Upper lobe of left lung (tissue), 6 donors: ENCODE measurements around the gene APLP1. TPM values are rescaled to one million over a fixed set of nuclear protein-coding genes. Genes with fewer than 3 reads are reported as not detected.

ENCODE experiments used
- ATAC-seq, 2 donors: fragments of 200-7000 bp; cut with Tn5 transposase; one replicate each; pipeline ENCODE4 v1.9.1; 2022; ENCODE audit warnings: mild to moderate bottlenecking in 2 of 2, moderate library complexity in 2 of 2; ENCODE audit not compliant: low FRiP score in 2 of 2
- DNase-seq, 2 donors: peaks; one replicate each; pipeline ENCODE4 v3.0.0-alpha.2; 2019 to 2020
- H3K27ac ChIP-seq, 4 donors: fragments of 200-600 bp; sonication (generic); one replicate each; pipeline ENCODE4 v1.5.1; 2016 to 2019
- H3K27me3 ChIP-seq, 4 donors: fragments of 200-600 bp; sonication (generic); one replicate each; pipeline ENCODE4 v1.5.1; 2017 to 2019
- H3K36me3 ChIP-seq, 4 donors: fragments of 200-600 bp; sonication (generic); one replicate each; pipeline ENCODE4 v1.5.1; 2016 to 2019
- H3K4me1 ChIP-seq, 4 donors: fragments of 200-600 bp; sonication (generic); one replicate each; pipeline ENCODE4 v1.5.1; 2018 to 2019
- H3K4me3 ChIP-seq, 4 donors: fragments of 200-600 bp; sonication (generic); one replicate each; pipeline ENCODE4 v1.5.1; 2017 to 2019; ENCODE audit warnings: mild to moderate bottlenecking in 2 of 4, moderate library complexity in 1 of 4
- H3K9me3 ChIP-seq, 4 donors: fragments of 200-600 bp; sonication (generic); one replicate each; pipeline ENCODE4 v1.5.1; 2018 to 2019
- CTCF ChIP-seq, 6 experiments: fragments of 450-650 bp in 4 of 6; fragments of 200-600 bp in 2 of 6; sonication (generic) in 2 of 6; IDR thresholded peaks; one replicate each; pipeline ENCODE4 v1.5.1; 2016 to 2019; ENCODE audit warnings: antibody characterized with exemption in 6 of 6
- EP300 ChIP-seq, 4 donors: sonication (generic); formaldehyde crosslinking; IDR thresholded peaks; one replicate each; pipeline ENCODE4 v1.5.1; 2017; ENCODE audit warnings: antibody characterized with exemption in 4 of 4, control low read depth in 2 of 4
- POLR2A ChIP-seq, 4 donors: fragments of 450-650 bp; IDR thresholded peaks; one replicate each; pipeline ENCODE4 v1.5.1; 2016 to 2017; ENCODE audit warnings: antibody characterized with exemption in 4 of 4, mild to moderate bottlenecking in 2 of 4
- POLR2AphosphoS5 ChIP-seq, 2 donors: sonication (generic); formaldehyde crosslinking; IDR thresholded peaks; one replicate each; pipeline ENCODE4 v1.5.1; 2017; ENCODE audit warnings: antibody characterized with exemption in 2 of 2
- WGBS, 2 donors: methylation state at CpG; one replicate each; pipeline ENCODE4 v1.1.5; 2017 to 2018; 5-methylcytosine and 5-hydroxymethylcytosine counted together
- total RNA-seq, 6 donors: library from RNA; depleted of rRNA in 4 of 6; stranded (reverse); fragments of >200 nt in 4 of 6; gene quantifications; one replicate each; pipeline versions ENCODE4 v1.1.0 to v1.2.1, GENCODE V29; 2016 to 2021
- donor health status: DM: no; HTN: no; CAD: no; lungs with moderate emphysema.
- donor health status: DM: no; HTN: yes; CAD: no; lungs with severe emphysema.

Gene APLP1
- total RNA-seq, 6 donors from 2014 or later: 1.5 to 22.8 (median 5.2) TPM; not detected in 1

DNA sequence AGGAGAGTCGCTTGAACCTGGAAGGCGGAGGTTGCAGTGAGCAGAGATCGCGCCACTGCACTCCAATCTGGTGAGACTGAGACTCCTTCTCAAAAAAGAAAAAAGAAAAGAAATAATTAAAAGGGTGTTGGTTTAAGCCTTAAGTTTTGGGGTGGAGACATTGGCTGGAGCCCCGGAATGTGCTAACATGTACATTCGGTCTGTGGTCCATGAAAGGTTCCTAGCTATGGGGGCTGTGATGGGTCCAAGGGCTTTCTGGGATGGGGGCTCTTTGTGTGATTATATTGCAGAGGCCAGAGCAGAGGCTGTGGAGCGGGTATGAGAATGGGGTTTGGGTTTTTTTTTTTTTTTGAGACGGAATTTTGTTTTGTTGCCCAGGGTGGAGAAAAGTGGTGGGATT, 17.5 kb downstream of the APLP1 start:
- DNase-seq (no peak), ATAC-seq (no peak)
- Histone ChIP-seq H3K27me3 (no peaks in the 10 kb centered on the region), H3K27ac (no peak overlapping the region), H3K36me3 (peaks cover 21 to 43% (median 32%) of the 10 kb centered on the region in 4 donors), H3K9me3 (no peaks in the 10 kb centered on the region), H3K4me3 (no peak overlapping the region), H3K4me1 (no peaks in the 10 kb centered on the region)
- WGBS, 2 donors: 96 to 97% methylated on average over 8 of the region's 8 CpGs
- TF ChIP-seq EP300 (IDR thresholded peaks at IDR 0.05) (no peak), CTCF (IDR thresholded peaks at IDR 0.05) (no peak), POLR2A (IDR thresholded peaks at IDR 0.05) (no peak), POLR2AphosphoS5 (IDR thresholded peaks at IDR 0.05) (no peak)

GRCh38 chr19:35887197-35887596, 18.8 kb downstream of the APLP1 start:
- DNase-seq (no peak), ATAC-seq (no peak)
- no peak for TF ChIP-seq POLR2A (IDR thresholded peaks at IDR 0.05)
- TF ChIP-seq CTCF (IDR thresholded peaks at IDR 0.05): no peak
- TF ChIP-seq POLR2AphosphoS5 (IDR thresholded peaks at IDR 0.05): no peak
- no peak for TF ChIP-seq EP300 (IDR thresholded peaks at IDR 0.05)
- Histone ChIP-seq H3K9me3 (no peaks in the 10 kb centered on the region), H3K36me3 (peaks cover 21 to 49% (median 42%) of the 10 kb centered on the region in 4 donors), H3K27me3 (no peaks in the 10 kb centered on the region), H3K4me3 (no peak overlapping the region), H3K27ac (no peak overlapping the region), H3K4me1 (no peaks in the 10 kb centered on the region)
- 91 to 93% methylated on average over 4 to 5 of the region's 5 CpGs for WGBS, 2 donors

- DNase-seq (peak in 1 of 2 donors; percentile 53), ATAC-seq (no peak)
- H3K27ac ChIP-seq: no peak overlapping the region
- no peak for TF ChIP-seq POLR2AphosphoS5 (IDR thresholded peaks at IDR 0.05)
- no peak for TF ChIP-seq CTCF (IDR thresholded peaks at IDR 0.05)
- no peak for TF ChIP-seq POLR2A (IDR thresholded peaks at IDR 0.05)
- TF ChIP-seq EP300 (IDR thresholded peaks at IDR 0.05): no peak
- no peaks in the 10 kb centered on the region for H3K27me3 ChIP-seq
- no peaks in the 10 kb centered on the region for H3K4me1 ChIP-seq
- H3K36me3 ChIP-seq: peaks cover 24 to 58% (median 49%) of the 10 kb centered on the region in 4 donors
- 93 to 97% methylated on average over 9 of the region's 9 CpGs for WGBS, 2 donors
- H3K9me3 ChIP-seq: no peaks in the 10 kb centered on the region
- H3K4me3 ChIP-seq: no peak overlapping the region
Observed at GRCh38 chr19:35888398-35888797, 20.0 kb downstream of the APLP1 start.

DNA sequence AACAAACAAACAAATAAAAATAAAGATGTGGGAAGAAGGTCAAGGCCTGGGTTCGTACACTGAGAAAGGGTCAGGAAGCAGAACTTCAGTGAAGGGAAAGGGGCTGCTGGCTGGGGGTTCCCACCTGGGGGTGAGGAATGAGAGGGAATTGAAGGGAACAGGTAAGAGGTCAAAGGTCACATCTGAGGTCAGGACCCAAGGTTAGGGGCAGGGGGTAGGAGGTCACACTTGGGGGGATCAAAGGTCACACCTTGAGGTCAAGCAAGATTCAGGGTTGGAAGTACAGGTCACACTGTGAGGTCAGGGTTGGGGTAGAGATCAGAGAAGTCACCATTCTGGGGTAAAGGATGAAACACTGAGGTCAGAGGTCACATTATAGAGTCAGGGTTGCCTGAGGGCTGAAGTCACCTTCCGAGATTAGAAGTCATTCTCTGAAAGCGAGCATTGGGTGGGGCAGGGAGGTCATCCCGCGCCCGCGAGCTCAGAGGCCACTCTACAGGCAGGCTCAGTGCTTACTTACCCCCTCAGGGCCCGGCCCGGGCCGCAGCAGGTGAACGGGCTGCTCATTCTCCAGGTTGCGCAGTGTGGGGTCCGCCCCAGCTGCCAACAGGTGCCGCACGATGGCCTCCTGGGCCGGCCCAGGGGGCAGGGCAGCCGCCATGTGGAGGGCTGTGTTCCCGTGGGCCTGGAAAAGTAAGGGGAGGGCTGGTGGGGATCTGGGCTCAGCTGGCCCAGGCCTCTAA, 21.2 kb downstream of the APLP1 start:
- Histone ChIP-seq H3K27ac (no peak overlapping the region), H3K36me3 (peaks cover 24 to 68% (median 58%) of the 10 kb centered on the region in 4 donors)
- peak in 1 of 2 donors; percentile 6 for ATAC-seq

More for the DNA sequence above, 21.2 kb downstream of the APLP1 start:
- H3K4me1 ChIP-seq: no peaks in the 10 kb centered on the region
- no peaks in the 10 kb centered on the region for H3K27me3 ChIP-seq
- 95% methylated on average over 8 to 9 of the region's 18 CpGs for WGBS, 2 donors
- DNase-seq: peak in 1 of 2 donors; percentile 80
- H3K4me3 ChIP-seq: no peak overlapping the region
- no peaks in the 10 kb centered on the region for H3K9me3 ChIP-seq
- TF ChIP-seq EP300 (IDR thresholded peaks at IDR 0.05) (no peak), CTCF (IDR thresholded peaks at IDR 0.05) (no peak), POLR2AphosphoS5 (IDR thresholded peaks at IDR 0.05) (no peak), POLR2A (IDR thresholded peaks at IDR 0.05) (no peak)
